Measurements from ENCODE around the gene NEDD9. TPM values are rescaled to one million over a fixed set of nuclear protein-coding genes. Genes with fewer than 3 reads are reported as not detected.

The NEDD9 gene
- total and polyA plus RNA-seq, 2 donors (not counting 1 experiment from before 2014, with no cell fraction given), result 38.9 to 46.2 TPM

DNA sequence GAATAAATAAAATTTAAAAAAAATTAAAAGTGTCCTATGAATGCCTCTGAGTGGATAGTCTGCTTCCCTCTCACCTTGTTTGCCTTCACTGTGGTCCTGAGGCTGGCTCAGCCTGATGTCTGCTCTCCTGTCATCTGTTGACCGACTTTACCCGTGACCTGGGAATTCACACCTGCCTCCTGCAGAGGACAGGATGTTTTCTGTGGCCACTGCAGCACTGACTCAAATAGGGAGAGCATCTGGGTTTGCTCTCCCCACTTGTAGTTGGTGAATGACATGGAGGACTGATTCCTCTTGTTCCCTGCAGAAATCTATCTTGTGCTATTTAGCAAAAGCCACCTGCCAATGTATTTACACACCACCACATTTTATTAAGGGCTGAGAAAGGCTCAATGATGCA, 68.5 kb downstream of the NEDD9 start:
- Mint-ChIP-seq H3K27me3 (no peaks in the 10 kb centered on the region), H3K9me3 (ENCODE audit: insufficient read depth) (no peaks in the 10 kb centered on the region), H3K27ac (no peak overlapping the region), H3K4me1 (no peaks in the 10 kb centered on the region), H3K4me3 (no peak overlapping the region)
- no peak overlapping the region for H2AFZ ChIP-seq (ENCODE audit: insufficient read depth, low read depth, low read length, poor library complexity, severe bottlenecking)
- H3K4me2 ChIP-seq (replicated peaks; ENCODE audit: low read depth, low read length, poor library complexity, severe bottlenecking), result no peak overlapping the region
- no peak for DNase-seq
- no peak overlapping the region for H3K27ac ChIP-seq (ENCODE audit: low read length in 2 of 2)
- H3K27me3 ChIP-seq (replicated peaks in 1 of 4; ENCODE audit: control extremely low read depth in 1 of 4, control insufficient read depth in 3 of 4, insufficient read depth in 4 of 4, low read length in 3 of 4), result no peaks in the 10 kb centered on the region
- H3K4me1 ChIP-seq (ENCODE audit: control insufficient read depth in 2 of 2, insufficient read depth in 2 of 2, low read length in 2 of 2), result no peaks in the 10 kb centered on the region
- no peak overlapping the region for H3K9ac ChIP-seq (ENCODE audit: low read length)
- no peaks in the 10 kb centered on the region for H3K9me3 ChIP-seq (ENCODE audit: control extremely low read depth in 1 of 3, control insufficient read depth in 2 of 3, insufficient read depth in 1 of 3, low read length in 2 of 3)
- no peaks in the 10 kb centered on the region for H4K20me1 ChIP-seq (ENCODE audit: control insufficient read depth, insufficient read depth, low read length, poor library complexity, severe bottlenecking)
- TF ChIP-seq, protein P1, sequence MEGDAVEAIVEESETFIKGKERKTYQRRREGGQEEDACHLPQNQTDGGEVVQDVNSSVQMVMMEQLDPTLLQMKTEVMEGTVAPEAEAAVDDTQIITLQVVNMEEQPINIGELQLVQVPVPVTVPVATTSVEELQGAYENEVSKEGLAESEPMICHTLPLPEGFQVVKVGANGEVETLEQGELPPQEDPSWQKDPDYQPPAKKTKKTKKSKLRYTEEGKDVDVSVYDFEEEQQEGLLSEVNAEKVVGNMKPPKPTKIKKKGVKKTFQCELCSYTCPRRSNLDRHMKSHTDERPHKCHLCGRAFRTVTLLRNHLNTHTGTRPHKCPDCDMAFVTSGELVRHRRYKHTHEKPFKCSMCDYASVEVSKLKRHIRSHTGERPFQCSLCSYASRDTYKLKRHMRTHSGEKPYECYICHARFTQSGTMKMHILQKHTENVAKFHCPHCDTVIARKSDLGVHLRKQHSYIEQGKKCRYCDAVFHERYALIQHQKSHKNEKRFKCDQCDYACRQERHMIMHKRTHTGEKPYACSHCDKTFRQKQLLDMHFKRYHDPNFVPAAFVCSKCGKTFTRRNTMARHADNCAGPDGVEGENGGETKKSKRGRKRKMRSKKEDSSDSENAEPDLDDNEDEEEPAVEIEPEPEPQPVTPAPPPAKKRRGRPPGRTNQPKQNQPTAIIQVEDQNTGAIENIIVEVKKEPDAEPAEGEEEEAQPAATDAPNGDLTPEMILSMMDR (IDR thresholded peaks at IDR 0.05), result no peak
- CTCF ChIA-PET, result no interaction called here
- H3K36me3 ChIP-seq (replicated peaks in 1 of 2; ENCODE audit: control extremely low read depth in 1 of 2, control insufficient read depth in 1 of 2, extremely low read depth in 1 of 2, insufficient read depth in 2 of 2, low read length in 1 of 2), result no peaks in the 10 kb centered on the region
- ATAC-seq (ENCODE audit: low read depth), result no peak
- H3K79me2 ChIP-seq (ENCODE audit: control insufficient read depth, insufficient read depth, low read length), result no peaks in the 10 kb centered on the region
- POLR2A ChIA-PET, result no interaction called here
- H3K4me3 ChIP-seq (ENCODE audit: control extremely low read depth in 1 of 5, extremely low read depth in 1 of 5, insufficient read depth in 1 of 5, low read depth in 2 of 5, low read length in 4 of 5), result no peak overlapping the region
- 79% methylated on average over 2 of the region's 2 CpGs for WGBS (ENCODE audit: insufficient coverage)
- intact Hi-C loops (cut with micrococcal nuclease), result no loop called here

DNA sequence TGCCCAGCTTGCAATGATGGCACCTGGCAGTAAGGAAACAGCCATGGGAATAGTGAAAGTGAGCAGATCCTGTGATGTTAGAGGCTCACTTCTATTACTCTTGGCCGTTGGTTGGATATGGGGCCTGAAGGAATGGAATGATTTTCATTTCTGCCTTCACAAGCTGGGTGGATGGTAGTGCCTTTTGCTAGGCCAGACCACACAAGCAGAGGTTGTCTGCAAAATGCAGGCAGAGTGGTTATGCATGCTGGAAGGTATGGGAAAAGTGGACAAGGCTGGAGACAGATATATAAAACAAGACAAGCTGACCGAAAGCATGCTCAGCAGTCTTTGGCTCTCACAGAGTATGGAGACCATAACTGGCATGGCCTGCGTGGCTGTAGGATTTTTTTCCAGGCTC, 70.2 kb downstream of the NEDD9 start:
- ChIA-PET CTCF (interaction anchor here (0.8 to 1.1 kb wide), 2 partner anchors 10 to 17 kb away, joined by 5 to 6 read pairs; no protein-coding TSS in a partner anchor), POLR2A (no interaction called here)
- H3K4me3 Mint-ChIP-seq, result no peak overlapping the region
- Histone ChIP-seq H3K4me2 (replicated peaks; ENCODE audit: low read depth, low read length, poor library complexity, severe bottlenecking) (no peak overlapping the region), H2AFZ (ENCODE audit: insufficient read depth, low read depth, low read length, poor library complexity, severe bottlenecking) (no peak overlapping the region), H3K9ac (ENCODE audit: low read length) (no peak overlapping the region), H3K27me3 (replicated peaks in 1 of 4; ENCODE audit: control extremely low read depth in 1 of 4, control insufficient read depth in 3 of 4, insufficient read depth in 4 of 4, low read length in 3 of 4) (no peaks in the 10 kb centered on the region), H3K36me3 (replicated peaks in 1 of 2; ENCODE audit: control extremely low read depth in 1 of 2, control insufficient read depth in 1 of 2, extremely low read depth in 1 of 2, insufficient read depth in 2 of 2, low read length in 1 of 2) (no peaks in the 10 kb centered on the region), H3K27ac (ENCODE audit: low read length in 2 of 2) (no peak overlapping the region), H3K4me3 (ENCODE audit: control extremely low read depth in 1 of 5, extremely low read depth in 1 of 5, insufficient read depth in 1 of 5, low read depth in 2 of 5, low read length in 4 of 5) (no peak overlapping the region), H3K9me3 (ENCODE audit: control extremely low read depth in 1 of 3, control insufficient read depth in 2 of 3, insufficient read depth in 1 of 3, low read length in 2 of 3) (no peaks in the 10 kb centered on the region), H3K79me2 (ENCODE audit: control insufficient read depth, insufficient read depth, low read length) (no peaks in the 10 kb centered on the region), H3K4me1 (ENCODE audit: control insufficient read depth in 2 of 2, insufficient read depth in 2 of 2, low read length in 2 of 2) (no peaks in the 10 kb centered on the region), H4K20me1 (ENCODE audit: control insufficient read depth, insufficient read depth, low read length, poor library complexity, severe bottlenecking) (no peaks in the 10 kb centered on the region)
- no peaks in the 10 kb centered on the region for H3K4me1 Mint-ChIP-seq
- WGBS (ENCODE audit: insufficient coverage), result 100% methylated on average over 3 of the region's 3 CpGs
- no peak for DNase-seq
- TF ChIP-seq EZH2 (IDR thresholded peaks at IDR 0.05; ENCODE audit: borderline replicate concordance, insufficient read depth, low read depth, low read length, poor library complexity, severe bottlenecking), result no peak
- TF ChIP-seq, protein P1 (IDR thresholded peaks at IDR 0.05), result no peak
- no peaks in the 10 kb centered on the region for H3K9me3 Mint-ChIP-seq (ENCODE audit: insufficient read depth)
- H3K27me3 Mint-ChIP-seq, result no peaks in the 10 kb centered on the region
- intact Hi-C loops (cut with micrococcal nuclease), result no loop called here
- no peak for ATAC-seq (ENCODE audit: low read depth)
- no peak overlapping the region for H3K27ac Mint-ChIP-seq

Data from B cell (primary cell).